GM19238 (cell line): ENCODE measurements around the gene DPH2.

ENCODE experiments used
- DNase-seq: peaks from one replicate; pipeline ENCODE4 v3.0.0; 2011; ENCODE audit warnings: low spot score; ENCODE audit not compliant: insufficient read length

Gene DPH2

DNA sequence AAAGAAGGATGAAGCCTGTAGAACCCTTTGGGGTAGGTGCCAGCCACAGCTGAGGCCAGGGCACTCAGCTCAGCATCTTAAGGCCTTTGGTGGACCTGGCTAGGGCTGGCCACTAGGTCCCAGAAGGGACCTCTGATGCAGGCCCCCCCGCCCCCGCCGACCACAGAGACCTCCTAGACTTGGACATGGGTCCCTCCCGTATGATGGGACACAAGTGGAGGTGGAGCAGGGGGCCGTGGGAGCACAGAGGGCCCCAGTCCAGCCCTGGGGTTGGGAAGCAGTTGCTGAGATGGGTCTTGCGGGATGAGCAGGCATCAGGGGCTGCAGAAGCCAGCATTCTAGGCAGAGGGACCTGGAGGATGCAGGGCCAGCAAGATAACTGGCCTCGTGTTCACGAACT is 12.4 kb downstream of the DPH2 start:
- no peak for DNase-seq

DNA sequence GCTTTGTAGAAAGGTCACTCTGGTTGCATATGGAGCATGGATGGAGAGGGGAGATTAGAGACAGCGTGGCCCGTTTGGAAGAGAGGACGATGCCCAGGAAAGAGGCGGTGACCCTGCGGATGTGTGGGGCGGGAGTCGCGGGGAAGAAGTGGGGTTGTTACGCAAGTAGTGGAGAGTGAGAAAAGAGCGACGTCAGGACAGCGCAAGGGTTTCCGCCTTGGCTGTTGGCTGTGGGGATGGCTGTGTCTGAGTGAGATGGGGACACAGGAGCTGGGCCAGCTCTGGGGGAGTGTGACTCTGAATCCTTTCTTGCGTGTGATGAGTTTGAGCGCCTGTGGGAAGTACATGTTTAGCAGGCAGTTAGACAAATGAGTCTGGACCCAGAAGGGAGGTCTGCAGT is 13.0 kb downstream of the DPH2 start:
- DNase-seq: no peak

DNA sequence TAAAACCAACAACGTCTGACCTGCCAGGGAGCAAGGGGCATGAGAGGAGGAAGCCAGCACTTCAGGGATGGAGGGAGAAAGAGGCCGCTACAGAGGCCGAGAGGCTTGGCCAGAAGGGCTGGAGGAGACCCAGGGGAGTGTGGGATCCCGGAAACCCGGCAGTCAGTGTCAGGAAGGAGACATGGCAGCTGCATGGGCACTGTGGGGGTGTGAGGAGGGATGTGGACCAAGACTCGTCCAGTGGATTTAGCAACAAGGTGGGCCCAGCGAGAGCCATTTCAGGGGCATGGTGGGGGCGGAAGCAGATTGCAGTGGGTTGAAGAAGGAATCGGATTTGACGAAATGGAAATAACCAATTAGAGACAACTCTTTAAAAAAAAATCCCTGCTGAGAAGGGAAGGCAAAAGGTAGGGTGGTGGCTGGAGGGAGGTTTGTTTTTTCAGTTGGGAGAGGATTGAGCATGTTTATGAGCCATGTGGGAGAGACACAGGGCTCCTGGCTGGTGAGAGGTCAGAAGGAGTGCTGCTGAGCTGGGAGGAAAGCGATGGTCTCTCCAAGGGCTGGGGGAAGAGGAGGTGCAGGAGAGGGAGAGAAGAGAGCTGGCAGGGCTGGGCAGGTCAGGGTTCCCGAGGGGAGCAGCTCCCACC is 13.6 kb downstream of the DPH2 start:
- DNase-seq: no peak

DNA sequence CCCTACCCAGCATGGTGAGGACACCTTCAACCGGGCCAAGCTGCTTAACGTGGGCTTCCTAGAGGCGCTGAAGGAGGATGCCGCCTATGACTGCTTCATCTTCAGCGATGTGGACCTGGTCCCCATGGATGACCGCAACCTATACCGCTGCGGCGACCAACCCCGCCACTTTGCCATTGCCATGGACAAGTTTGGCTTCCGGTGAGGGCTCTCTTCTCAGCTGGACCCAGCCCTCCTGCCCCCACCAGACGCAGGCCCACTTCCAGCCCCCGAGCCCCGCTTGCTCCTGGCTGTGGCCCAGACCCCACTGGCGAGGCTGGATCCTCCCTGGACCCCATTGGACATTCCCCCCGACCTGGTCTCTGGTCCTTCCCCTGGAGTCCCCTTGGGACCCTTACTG is 15.0 kb downstream of the DPH2 start:
- DNase-seq: no peak

DNA sequence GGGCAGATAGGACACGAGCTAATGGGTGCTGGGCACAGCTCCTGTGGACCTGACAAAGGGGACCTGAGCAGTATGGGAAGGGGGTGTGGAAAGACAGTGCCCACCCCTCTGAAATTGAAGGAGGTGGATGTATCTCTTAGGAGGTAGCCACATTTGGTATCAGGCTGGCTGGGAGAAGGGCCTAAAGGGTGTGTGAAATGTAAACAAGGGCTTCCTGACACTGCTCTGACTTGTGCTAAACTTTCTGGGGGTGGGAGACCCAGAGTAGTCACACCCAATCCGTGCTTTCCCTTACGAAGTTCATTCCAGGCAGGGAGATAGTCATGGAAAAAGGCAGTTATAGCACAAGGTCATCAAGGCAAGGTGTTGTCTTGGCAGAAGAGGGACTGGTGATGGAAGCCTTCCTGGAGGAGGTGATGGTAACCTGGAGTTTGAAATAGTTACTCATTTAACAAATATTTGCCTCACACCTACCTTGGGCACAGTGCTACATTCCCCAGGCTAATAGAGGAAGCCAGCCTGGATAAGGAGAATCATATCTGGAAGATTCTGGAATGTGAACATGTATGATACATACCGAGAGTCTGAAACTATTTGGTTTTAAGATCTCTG is 16.3 kb downstream of the DPH2 start:
- DNase-seq: no peak

DNA sequence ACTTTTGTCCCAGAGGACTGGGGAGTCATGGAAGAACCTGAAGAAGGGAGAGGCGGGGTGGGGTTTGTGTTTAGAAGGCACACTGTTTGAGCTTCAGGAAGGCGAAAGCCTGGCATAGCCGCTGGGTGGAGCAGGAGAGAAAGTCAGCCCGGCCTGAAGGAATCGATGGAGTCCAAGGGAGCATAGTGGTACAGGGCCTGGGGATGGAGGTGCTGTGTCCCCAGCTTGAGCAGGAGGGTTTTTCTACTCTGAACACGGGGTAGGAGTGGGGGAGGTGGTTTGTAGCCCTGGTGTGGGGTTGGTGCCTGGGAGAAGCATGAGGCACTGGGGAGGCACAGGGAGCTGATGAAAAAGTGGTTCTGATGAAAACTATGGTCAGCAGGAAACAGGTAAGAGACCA is 16.9 kb downstream of the DPH2 start:
- DNase-seq: no peak

DNA sequence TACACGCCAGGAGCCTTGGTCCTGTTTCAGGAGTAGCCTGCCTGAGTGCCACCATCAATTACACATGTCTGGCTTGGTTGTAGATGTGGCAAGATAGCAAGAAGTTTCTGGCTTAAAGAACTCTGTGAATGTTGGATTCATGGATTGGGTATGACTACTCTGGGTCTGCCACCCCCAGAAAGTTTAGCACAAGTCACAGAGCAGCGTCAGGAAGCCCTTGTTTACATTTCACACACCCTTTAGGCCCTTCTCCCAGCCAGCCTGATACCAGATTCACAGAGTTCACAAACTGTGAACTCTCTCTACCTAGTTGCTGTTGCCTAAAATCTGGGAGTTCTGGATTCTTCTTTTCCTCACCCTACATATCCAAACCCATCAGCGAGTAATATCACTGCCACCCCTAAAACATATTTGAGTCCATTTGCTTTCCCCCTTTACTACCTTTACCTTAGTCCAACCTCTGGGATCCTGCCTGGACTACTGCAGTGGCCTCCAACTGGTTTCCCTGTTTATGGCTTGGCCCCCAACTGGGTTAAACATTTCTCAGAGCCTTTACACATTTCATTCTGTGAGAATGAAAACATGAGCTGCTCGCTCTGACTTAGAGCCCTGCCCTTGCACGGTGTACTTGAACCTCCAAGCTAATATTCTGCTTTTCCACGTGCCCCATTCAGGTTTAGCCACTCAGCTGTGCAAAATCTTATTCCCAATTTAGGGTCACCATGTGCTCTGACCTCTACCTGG is 17.5 kb downstream of the DPH2 start:
- DNase-seq: no peak

DNA sequence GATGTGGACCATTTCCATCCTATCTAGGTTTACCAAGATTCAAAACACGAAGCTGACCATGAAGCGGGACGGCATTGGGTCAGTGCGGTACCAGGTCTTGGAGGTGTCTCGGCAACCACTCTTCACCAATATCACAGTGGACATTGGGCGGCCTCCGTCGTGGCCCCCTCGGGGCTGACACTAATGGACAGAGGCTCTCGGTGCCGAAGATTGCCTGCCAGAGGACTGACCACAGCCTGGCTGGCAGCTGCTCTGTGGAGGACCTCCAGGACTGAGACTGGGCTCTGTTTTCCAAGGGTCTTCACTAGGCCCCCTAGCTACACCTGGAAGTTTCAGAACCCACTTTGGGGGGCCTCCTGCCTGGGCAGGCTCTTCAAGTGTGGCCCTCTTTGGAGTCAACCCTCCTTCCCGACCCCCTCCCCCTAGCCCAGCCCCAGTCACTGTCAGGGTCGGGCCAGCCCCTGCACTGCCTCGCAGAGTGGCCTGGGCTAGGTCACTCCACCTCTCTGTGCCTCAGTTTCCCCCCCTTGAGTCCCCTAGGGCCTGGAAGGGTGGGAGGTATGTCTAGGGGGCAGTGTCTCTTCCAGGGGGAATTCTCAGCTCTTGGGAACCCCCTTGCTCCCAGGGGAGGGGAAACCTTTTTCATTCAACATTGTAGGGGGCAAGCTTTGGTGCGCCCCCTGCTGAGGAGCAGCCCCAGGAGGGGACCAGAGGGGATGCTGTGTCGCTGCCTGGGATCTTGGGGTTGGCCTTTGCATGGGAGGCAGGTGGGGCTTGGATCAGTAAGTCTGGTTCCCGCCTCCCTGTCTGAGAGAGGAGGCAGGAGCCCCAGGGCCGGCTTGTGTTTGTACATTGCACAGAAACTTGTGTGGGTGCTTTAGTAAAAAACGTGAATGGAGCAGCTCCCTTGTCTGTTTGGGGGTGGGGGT is 20.7 kb downstream of the DPH2 start:
- no peak for DNase-seq

DNA sequence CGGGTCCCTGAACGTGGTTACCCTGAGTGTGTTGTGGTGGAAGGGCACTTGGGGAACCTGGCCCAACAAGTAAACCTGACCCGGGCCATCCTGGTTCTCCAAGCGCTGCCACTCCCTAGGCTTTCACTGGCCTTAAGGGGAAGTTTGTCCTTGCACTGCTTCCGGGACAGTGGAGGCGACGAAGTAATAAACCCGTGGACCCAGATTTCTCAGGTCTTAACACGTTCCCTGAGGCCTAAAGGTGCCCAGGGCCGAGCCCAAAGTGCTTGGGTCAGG is 21.3 kb downstream of the DPH2 start:
- no peak for DNase-seq

DNA sequence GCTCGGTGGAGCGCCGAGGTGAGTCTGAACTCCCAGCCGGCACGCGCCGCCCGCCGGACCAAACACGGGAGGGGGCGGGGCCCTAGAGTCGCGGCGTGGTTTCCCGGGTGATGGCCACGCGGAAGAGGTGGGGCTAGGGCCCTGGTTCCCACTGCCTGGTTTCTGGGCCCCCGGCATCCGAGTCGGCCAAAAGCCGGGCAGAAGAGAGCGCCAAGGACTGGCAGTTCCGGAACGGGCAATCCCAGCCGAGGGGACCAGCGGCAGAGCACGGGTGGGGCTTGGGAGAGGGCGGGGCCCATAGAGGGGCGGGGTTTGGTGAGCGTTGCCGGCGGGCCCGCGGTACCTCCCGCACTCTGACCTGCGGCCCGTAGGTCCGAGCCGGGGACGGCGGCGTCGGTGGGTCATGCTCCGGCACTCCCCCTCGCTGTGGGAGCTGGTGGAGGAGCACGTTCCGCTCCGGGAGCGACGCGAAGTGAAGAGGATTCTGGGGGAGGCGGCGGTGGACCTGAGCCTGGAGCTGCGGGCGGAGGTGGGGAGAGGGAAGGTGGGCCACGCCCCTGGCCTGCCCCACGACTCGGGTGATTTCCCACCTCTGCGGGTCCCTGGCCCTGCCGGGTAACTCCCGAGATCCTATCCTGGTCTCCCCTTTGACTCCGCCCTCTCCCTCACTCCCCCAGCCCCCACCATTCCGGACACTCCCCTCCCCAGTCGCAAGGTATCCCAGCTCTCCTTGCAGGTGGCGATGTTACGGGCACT is 21.8 kb downstream of the DPH2 start, which contains the start of gene CCDC24:
Gene CCDC24, plus strand, starts transcription at position 124 of the 756 bp plus-strand sequence. Its CDS starts 280 bp downstream, at position 404.
- peak; percentile 89 for DNase-seq

DNA sequence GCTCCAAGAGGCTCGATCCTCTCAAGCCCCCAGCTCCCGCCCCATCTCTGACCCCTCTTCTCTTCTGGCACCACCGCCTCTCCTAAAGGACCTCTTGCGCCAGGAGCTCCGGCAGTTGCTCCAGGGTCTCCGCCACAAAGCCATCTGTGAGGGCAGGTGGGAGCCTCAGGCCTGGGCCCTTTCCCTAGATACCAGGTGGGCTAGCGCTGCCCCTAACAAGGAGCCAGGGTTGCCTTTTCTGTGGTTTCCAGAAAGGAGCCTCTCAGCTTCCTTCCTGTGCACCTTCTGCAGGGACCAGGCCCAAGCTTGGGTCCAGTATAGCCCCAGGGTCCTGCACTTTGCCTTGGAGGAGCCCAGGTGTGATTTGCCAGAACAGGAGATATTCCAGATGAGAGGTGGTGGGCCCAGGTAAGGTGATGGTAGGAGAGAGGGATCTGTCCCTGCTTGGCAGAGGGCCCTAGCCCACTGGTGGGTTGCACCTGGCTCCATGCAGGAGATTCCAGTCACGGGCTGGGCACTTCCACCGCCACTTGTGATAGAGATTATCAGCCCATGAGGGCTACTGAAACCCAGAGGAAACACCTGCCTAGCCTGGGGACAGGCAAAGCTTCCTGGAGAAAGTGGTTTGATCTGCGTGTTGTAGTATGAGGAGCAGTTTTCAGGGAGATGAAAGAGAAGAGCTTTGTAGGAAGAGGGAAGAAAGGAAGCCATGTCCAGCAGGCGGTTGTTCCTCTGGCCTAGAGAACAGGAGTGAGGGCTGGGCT is 22.6 kb downstream of the DPH2 start:
- DNase-seq: no peak

DNA sequence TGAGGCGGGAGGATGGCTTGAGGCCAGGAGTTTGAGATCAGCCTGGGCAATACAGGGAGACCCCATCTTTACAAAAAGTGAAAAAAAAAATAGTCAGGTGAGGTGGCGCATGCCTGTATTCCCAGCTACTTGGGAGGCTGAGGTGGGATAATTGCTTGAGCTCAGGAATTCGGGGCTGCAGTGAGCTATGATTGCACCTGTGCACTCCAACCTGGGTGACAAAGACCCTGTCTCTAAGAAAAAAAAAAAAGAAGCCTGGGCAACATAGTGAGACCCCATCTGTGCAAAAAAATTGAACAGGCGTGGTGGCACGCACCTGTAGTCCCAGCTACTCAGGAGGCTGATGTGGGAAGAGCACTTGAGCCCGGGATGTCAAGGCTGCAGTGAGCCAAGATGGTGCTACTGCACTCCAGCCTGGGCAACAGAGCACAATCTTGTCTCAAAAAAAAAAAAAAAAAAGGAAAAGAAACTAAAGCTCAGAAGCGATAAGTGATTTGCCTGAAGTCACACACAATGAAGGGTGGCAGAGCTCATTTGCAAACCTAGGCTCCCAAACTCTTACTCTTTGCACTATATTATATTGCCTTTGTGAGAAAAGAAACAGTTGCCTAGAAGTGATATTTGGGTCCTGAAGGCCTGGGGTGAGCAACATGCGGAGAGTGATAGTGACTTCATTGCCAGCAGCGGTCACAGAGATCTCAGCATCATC is 23.6 kb downstream of the DPH2 start:
- no peak for DNase-seq

DNA sequence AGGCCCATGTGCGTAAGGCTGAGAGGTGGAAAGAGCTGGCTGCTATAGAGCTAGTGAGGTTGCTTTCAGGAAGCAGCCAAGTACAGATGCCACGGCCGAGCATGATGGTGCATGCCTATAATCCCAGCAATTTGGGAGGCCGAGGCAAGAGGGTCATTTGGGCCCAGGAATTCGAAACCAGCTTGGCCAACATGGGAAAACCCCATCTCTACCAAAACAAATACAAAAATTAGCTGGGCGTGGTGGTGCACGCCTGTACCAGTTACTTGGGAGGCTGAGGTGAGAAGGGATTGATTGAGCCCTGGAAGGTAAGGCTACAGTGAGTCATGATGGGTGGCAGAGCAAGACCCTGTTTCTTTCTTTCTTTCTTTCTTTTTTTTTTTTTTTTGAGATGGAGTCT is 24.3 kb downstream of the DPH2 start:
- DNase-seq: no peak

DNA sequence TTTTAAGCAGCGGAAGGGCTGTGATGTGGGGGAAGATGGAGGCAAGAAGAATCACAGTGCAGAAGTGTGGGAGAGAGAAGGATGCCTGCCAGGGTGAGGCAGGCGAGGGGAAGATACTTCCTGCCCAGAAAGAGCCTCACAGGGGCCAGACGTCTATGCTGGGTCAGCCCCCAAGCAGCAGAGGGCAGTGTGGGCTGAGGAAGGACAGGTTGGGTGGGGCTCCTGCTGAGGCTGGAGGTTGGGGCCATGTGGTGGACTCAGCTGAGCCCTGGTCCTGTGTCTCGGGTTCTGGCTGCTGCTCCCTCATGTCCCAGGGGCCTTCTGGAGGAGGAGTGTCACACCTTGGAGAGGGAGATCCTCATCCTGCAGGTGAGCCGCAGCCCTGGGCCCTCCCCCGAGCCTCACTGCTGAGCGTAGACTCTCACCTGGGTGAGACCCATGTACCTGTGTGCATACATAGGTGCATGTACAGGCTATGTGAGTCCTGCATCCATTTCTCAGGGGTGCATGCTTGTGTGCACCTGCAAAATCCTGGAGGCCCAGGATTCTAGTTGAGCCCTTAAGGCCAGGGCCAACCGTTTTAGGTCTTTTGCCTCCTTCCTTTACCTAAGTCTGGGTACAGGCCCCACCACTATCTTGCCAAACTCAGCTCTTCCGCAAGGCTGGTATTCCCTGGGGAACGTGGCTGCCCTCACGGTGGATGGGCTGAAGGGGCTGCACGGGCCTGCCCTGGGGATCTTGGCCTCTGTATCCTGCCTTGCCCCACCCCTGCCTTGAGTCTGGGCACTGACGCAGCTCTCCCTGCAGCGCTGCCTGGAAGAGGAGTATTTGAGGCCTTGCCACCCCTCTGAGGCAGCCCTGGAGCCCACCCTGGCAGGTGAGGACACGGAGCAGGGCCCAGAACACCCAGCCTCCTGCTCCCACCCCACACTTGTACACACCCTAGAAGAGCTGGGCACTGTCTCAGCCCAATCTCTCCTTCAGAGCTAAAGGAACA is 25.3 kb downstream of the DPH2 start:
- no peak for DNase-seq

DNA sequence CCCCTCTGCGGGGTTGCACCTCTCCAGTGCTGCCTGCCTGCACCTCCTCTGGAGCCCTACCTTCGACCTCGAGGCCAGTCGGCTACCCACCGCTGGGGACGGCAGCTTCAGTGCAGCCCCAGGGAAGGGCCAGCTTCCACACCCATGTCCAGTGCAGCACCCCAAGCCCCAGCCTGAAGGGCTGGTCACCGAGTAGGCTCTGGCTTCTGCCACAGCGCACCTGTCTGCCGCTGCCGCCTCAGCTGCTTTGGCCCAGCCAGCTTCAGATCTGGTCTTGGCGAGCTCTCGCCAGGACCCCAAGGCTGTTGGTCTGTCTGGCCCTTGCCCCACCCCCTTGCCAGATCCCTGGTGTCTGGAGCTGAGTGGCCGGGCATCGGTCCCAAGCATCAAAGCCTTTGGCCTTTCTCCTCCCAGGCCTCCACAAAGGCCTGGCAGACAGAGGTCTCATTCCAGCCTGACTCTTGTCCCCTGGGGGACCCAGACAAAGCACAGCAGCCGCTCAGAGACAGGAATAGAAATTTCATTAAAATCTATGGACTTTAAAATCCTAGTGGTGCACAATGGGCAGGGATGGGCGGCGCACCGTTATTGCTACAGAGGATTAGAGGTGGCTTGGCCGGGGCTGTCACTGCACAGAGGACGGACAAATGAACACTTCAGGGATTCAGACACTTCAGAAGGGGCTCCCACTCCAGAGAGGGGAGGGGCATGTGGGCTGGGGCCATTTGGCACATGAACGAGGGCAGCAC is 26.3 kb downstream of the DPH2 start:
- no peak for DNase-seq

DNA sequence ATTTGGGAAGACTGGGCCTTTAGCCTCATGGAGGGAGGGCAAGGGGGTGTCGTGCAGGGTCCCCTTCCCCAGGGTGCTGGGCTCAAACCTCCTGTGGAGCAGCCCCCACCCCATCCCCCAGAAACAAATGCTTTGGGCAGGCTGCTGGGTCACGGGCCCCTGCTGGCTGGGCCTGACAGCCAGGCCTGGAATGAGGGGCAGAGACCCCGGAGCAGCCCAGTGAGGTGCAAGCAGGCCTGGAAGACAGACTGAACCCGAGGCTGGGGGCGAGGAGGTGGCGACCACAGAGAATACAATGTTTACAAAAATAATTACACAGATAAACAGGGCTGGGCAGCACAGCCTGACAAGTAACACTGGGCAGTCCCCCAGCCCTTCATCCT is 26.9 kb downstream of the DPH2 start:
- no peak for DNase-seq

DNA sequence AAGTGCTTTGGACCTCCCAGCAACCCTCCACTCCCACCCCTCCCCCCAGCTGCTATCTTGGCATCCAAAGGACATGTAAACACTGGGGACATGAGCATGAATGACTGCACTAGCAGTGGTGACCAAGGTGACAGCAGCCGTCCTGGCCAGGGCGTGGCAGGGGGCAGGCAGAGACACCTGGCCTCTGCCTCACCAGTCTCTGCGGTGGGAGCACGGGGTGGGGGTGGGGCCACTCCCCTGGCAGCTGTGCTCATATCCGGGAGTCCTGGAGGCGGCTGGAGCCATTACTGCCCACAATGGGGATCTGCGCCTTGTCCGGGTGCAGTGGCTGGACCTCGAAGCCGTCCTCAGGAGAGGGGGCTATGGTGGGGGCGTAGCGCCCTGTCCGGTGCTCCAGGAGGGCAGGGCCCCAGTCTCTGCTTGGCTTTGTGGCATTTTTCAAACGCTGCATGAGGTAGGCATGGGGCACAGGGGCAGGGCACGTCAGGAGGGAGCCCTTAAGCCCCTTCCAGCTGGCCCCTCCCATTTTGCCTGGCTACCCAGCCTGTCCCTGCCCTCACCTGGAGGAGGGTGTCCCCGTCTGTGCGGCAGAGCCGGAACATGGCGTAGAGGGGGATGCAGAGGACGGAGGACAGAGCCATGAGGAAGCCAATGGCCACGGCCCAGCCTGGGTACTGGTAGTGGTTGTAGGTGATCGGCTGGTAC is 27.6 kb downstream of the DPH2 start:
- no peak for DNase-seq
